MM.1S (cell line): ENCODE data around the gene STK38L.

Experiments
- DNase-seq: peaks from one replicate; pipeline ENCODE4 v3.0.0-alpha.2; 2015
- H2AFZ ChIP-seq: fragments of 300-600 bp; sonication (generic); 2 replicates; pipeline ENCODE4 v1.6.0; 2016; ENCODE audit warnings: antibody characterized with exemption, low read length
- H3F3A ChIP-seq: fragments of 300-600 bp; sonication (generic); 2 replicates; pipeline ENCODE4 v1.6.1; 2016; ENCODE audit warnings: mild to moderate bottlenecking, antibody characterized with exemption, low read length, moderate library complexity, mixed read lengths; ENCODE audit not compliant: insufficient read depth
- H3K27ac ChIP-seq: fragments of 300-600 bp; sonication (generic); 2 replicates; pipeline ENCODE4 v1.5.1; 2016; ENCODE audit warnings: mild to moderate bottlenecking, low read length
- H3K27me3 ChIP-seq: fragments of 300-600 bp; sonication (generic); replicated peaks from 2 replicates; pipeline ENCODE4 v1.6.0; 2016; ENCODE audit warnings: low read length; ENCODE audit not compliant: insufficient read depth
- H3K36me3 ChIP-seq: fragments of 300-600 bp; sonication (generic); replicated peaks from 2 replicates; pipeline ENCODE4 v1.6.1; 2016; ENCODE audit warnings: mild to moderate bottlenecking, low read length, mixed read lengths; ENCODE audit not compliant: insufficient read depth
- H3K4me1 ChIP-seq: fragments of 300-600 bp; sonication (generic); 2 replicates; pipeline ENCODE4 v1.6.1; 2016; ENCODE audit warnings: low read length, mixed read lengths
- H3K4me2 ChIP-seq: fragments of 300-600 bp; sonication (generic); 2 replicates; pipeline ENCODE4 v1.6.0; 2016; ENCODE audit warnings: low read depth, low read length
- H3K4me3 ChIP-seq: fragments of 300-600 bp; sonication (generic); 2 replicates; pipeline ENCODE4 v1.5.1; 2016; ENCODE audit warnings: low read length, mixed read lengths
- H3K79me2 ChIP-seq: fragments of 300-600 bp; sonication (generic); 2 replicates; pipeline ENCODE4 v1.6.1; 2016; ENCODE audit warnings: mixed run types, low read length, mixed read lengths
- H3K9ac ChIP-seq: fragments of 300-600 bp; sonication (generic); 2 replicates; pipeline ENCODE4 v1.6.1; 2016; ENCODE audit warnings: low read length, mixed read lengths
- H3K9me2 ChIP-seq: fragments of 300-600 bp; sonication (generic); replicated peaks from 2 replicates; pipeline ENCODE4 v1.6.1; 2016; ENCODE audit warnings: mild to moderate bottlenecking, low read length, mixed read lengths; ENCODE audit not compliant: insufficient read depth
- H3K9me3 ChIP-seq: fragments of 300-600 bp; sonication (generic); replicated peaks from 2 replicates; pipeline ENCODE4 v1.6.1; 2016; ENCODE audit warnings: mild to moderate bottlenecking, low read length, mixed read lengths; ENCODE audit not compliant: insufficient read depth
- H4K20me1 ChIP-seq: fragments of 300-600 bp; sonication (generic); 2 replicates; pipeline ENCODE4 v1.6.1; 2016; ENCODE audit warnings: mild to moderate bottlenecking, low read length, moderate library complexity, mixed read lengths; ENCODE audit not compliant: insufficient read depth
- EZH2 ChIP-seq: fragments of 300-600 bp; sonication (generic); optimal IDR thresholded peaks from 2 replicates; pipeline ENCODE3; 2017; ENCODE audit warnings: low read depth, mild to moderate bottlenecking, antibody characterized with exemption, low read length, mixed read lengths
- EZH2phosphoT487 ChIP-seq: fragments of 300-600 bp; sonication (generic); IDR thresholded peaks from 2 replicates; pipeline ENCODE4 v1.6.1; 2018; ENCODE audit warnings: antibody characterized with exemption, low read length
- TF ChIP-seq, protein P1 (sequence below): fragments of 300-600 bp; sonication (generic); IDR thresholded peaks from 2 replicates; pipeline ENCODE4 v1.5.1; 2016; ENCODE audit warnings: antibody characterized with exemption, low read length, mixed read lengths

The STK38L gene

DNA sequence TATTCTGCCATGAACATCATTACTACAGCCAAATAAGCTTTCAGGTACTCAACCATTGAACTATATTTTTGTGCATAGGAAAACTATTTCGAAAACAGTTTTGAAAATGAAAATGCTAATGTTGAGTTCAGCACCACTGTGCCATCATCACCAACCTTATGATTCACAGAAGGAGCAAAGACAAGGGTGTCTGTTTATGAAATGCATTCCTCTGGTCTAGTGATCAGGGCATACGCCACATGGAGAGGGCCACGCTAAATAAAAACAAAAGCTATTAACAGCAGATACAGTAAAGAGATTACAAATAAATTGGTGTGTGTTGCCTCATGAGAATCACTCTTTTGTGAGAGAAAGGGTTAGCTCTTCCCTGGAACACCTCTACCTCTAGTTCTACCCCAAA is 45.3 kb downstream of the STK38L start:
- H3K27me3 ChIP-seq = no peaks in the 10 kb centered on the region
- no peaks in the 10 kb centered on the region for H3K9me3 ChIP-seq
- H3K79me2 ChIP-seq = peaks cover 97% of the 10 kb centered on the region
- no peaks in the 10 kb centered on the region for H4K20me1 ChIP-seq
- H3K9me2 ChIP-seq = no peaks in the 10 kb centered on the region
- TF ChIP-seq EZH2 (no peak), EZH2phosphoT487 (no peak)
- TF ChIP-seq, protein P1, sequence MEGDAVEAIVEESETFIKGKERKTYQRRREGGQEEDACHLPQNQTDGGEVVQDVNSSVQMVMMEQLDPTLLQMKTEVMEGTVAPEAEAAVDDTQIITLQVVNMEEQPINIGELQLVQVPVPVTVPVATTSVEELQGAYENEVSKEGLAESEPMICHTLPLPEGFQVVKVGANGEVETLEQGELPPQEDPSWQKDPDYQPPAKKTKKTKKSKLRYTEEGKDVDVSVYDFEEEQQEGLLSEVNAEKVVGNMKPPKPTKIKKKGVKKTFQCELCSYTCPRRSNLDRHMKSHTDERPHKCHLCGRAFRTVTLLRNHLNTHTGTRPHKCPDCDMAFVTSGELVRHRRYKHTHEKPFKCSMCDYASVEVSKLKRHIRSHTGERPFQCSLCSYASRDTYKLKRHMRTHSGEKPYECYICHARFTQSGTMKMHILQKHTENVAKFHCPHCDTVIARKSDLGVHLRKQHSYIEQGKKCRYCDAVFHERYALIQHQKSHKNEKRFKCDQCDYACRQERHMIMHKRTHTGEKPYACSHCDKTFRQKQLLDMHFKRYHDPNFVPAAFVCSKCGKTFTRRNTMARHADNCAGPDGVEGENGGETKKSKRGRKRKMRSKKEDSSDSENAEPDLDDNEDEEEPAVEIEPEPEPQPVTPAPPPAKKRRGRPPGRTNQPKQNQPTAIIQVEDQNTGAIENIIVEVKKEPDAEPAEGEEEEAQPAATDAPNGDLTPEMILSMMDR = no peak
- H3K4me1 ChIP-seq = peaks cover 18% of the 10 kb centered on the region; the same call in 1 of the 2 replicates
- no peaks in the 10 kb centered on the region for H3K36me3 ChIP-seq
- H3K4me3 ChIP-seq = no peak overlapping the region
- no peak overlapping the region for H3K9ac ChIP-seq
- no peak overlapping the region for H2AFZ ChIP-seq
- no peak overlapping the region for H3K4me2 ChIP-seq
- H3F3A ChIP-seq = no peaks in the 10 kb centered on the region
- no peak for DNase-seq
- H3K27ac ChIP-seq = no peak overlapping the region

DNA sequence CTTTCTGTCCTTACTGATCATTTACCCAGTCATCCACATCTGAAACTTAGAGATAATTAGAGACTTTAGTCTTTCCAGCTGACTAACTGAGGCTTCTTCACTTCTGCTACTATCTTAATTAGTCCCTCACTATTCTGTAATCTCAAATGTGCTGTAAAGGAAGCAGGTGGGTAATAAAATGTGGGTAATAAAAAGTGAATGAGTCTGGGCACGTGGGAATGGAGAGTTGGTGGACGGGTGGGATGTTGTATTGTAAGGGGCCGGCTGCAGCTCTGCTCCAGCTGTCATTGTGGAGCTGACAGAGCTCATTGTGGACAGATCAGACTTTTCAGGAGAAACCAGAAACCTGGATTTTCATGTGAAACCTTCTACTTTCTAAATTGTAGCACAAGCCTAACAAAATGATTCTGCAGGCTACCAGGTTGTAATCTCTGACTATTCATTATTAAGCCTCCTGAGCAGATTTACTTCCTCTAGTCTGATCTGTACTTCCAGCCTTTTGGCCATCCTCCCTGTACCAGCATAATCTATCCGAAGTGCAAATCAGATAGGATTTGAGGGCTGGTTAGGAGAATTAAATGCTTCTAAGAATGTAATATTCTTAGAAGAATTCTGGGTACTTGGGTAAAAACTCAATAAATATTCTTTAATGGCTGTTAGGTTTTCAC is 46.5 kb downstream of the STK38L start:
- H3K4me1 ChIP-seq = peaks cover 24% of the 10 kb centered on the region; the same call in 1 of the 2 replicates
- no peak overlapping the region for H2AFZ ChIP-seq
- no peaks in the 10 kb centered on the region for H3K36me3 ChIP-seq
- H3K9ac ChIP-seq = no peak overlapping the region
- H3K9me3 ChIP-seq = no peaks in the 10 kb centered on the region
- no peaks in the 10 kb centered on the region for H3F3A ChIP-seq
- peaks cover 97% of the 10 kb centered on the region for H3K79me2 ChIP-seq
- no peaks in the 10 kb centered on the region for H3K27me3 ChIP-seq
- no peak overlapping the region for H3K4me3 ChIP-seq
- H3K9me2 ChIP-seq = no peaks in the 10 kb centered on the region
- no peak overlapping the region for H3K4me2 ChIP-seq
- H4K20me1 ChIP-seq = no peaks in the 10 kb centered on the region
- DNase-seq = no peak
- no peak for TF ChIP-seq EZH2phosphoT487
- TF ChIP-seq, protein P1 = no peak
- TF ChIP-seq EZH2 = no peak
- no peak overlapping the region for H3K27ac ChIP-seq

DNA sequence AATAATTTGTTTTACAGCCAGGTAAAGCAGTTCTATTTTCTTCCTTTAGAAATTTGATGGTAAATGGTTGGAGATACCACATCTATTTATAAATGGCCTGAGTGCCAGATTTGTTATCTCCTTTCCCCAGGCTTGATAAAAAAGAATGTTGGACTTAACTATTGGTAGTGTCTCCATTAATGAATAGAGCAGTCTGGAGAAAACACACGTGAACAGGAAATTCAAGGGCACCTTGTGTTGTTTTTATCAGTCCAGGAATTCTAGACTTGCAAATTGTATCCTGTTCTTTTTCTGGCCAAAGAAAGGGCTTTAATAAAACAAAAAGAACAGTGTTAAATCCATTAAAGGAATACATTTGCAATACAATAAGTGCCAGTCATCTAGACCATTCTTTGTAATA is 47.8 kb downstream of the STK38L start:
- H3K79me2 ChIP-seq = peaks cover 97% of the 10 kb centered on the region
- H3K27me3 ChIP-seq = no peaks in the 10 kb centered on the region
- TF ChIP-seq EZH2 = no peak
- TF ChIP-seq EZH2phosphoT487 = no peak
- TF ChIP-seq, protein P1 = no peak
- no peak overlapping the region for H3K4me3 ChIP-seq
- no peaks in the 10 kb centered on the region for H3K9me2 ChIP-seq
- H3K27ac ChIP-seq = no peak overlapping the region
- no peak overlapping the region for H2AFZ ChIP-seq
- H3F3A ChIP-seq = no peaks in the 10 kb centered on the region
- no peak for DNase-seq
- no peaks in the 10 kb centered on the region for H3K36me3 ChIP-seq
- H4K20me1 ChIP-seq = no peaks in the 10 kb centered on the region
- H3K4me2 ChIP-seq = no peak overlapping the region
- H3K9me3 ChIP-seq = no peaks in the 10 kb centered on the region
- H3K9ac ChIP-seq = no peak overlapping the region
- peaks cover 25% of the 10 kb centered on the region; the same call in 1 of the 2 replicates for H3K4me1 ChIP-seq
